PFSK-1 (cell line): Measurements from ENCODE around the gene INPP4A.

ENCODE experiments used
- FOXP2 ChIP-seq: optimal IDR thresholded peaks from 2 replicates; pipeline ENCODE3; 2011; ENCODE audit warnings: borderline replicate concordance, control low read depth, inconsistent platforms; ENCODE audit not compliant: insufficient read depth; ENCODE audit errors: extremely low read length, extremely low read depth
- POLR2AphosphoS5 ChIP-seq: IDR thresholded peaks from 2 replicates; pipeline ENCODE4 v1.6.1; 2012; ENCODE audit warnings: low read depth, mild to moderate bottlenecking, control low read depth, low read length, moderate library complexity
- REST ChIP-seq, 2 experiments: IDR thresholded peaks; 2 replicates each; pipeline versions ENCODE4 v1.6.1 to v1.8.0; 2011 to 2012; ENCODE audit warnings: low read depth in 2 of 2, low read length in 2 of 2, control low read depth in 1 of 2, inconsistent platforms in 1 of 2, mild to moderate bottlenecking in 1 of 2, moderate library complexity in 1 of 2; ENCODE audit not compliant: insufficient read depth in 1 of 2
- SIN3A ChIP-seq: IDR thresholded peaks from 2 replicates; pipeline ENCODE4 v1.6.1; 2012; ENCODE audit warnings: mild to moderate bottlenecking, low read length, moderate library complexity, borderline replicate concordance; ENCODE audit not compliant: insufficient read depth
- TAF1 ChIP-seq: IDR thresholded peaks from 2 replicates; pipeline ENCODE4 v1.6.1; 2012; ENCODE audit warnings: low read length, control low read depth, borderline replicate concordance; ENCODE audit not compliant: insufficient read depth

The INPP4A gene

GRCh38 chr2:98514096-98514639 is 69.5 kb downstream of the INPP4A start:
- no peak for TF ChIP-seq SIN3A
- TF ChIP-seq POLR2AphosphoS5, result no peak
- TF ChIP-seq TAF1, result no peak
- TF ChIP-seq REST (IDR thresholded peaks at IDR 0.05; ENCODE audit: insufficient read depth in 1 of 2, low read depth in 2 of 2, low read length in 2 of 2), result no peak

DNA sequence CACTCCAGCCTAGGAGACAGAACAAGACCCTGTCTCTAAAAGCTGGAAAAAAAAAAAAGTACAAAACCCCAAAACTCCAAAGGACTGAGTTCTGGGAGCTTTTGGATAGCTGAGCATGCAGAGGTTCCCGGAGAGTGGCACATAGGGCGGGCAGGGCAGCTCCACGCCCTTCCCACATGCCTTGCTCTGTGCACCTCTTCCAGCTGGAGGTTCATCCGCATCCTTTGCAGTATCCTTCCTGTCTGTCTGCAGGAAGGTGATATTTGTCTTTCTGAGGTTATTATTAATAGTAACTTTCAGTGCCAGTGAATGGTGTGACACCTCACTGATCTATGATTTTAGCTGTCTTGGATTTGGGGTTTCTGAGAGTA is 70.2 kb downstream of the INPP4A start:
- TF ChIP-seq FOXP2 (no peak), POLR2AphosphoS5 (no peak)

DNA sequence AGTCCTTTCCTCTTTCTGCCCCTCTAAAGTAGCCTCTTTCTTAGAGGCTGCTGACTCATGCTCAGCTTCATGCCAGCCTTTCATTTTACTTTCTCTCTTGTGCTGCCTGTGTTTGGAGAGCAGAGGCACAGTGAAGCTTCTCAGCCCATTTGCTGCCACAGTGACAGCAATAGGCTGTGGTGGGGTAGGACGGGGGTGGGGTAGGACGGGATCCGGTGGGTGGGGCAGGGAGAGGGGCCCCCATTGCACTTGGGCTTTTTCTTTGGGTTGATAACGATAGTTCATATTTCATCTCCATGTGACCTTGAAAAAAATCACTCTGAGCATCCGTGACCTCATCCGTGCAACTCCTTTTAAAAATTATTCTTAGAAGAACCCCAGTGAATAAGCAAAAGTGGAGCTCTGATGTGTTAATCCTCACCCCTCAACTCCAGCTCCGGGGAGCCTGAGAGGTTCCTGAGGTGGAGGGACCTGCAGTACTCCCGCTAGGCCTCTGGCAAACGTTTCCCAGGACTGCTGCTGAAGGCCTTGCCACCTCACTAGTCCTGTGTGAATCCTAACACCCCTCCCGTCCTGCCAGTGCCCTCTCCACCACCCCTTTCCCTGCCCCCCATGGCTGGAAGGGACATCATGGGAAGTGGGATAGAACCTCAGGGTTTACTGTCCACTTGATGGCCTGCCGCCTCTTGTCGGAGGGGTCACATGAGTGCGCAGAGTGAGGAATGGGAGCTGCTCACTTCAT is 70.8 kb downstream of the INPP4A start:
- TF ChIP-seq REST (IDR thresholded peaks at IDR 0.05; ENCODE audit: insufficient read depth in 1 of 2, low read depth in 2 of 2, low read length in 2 of 2) (no peak), POLR2AphosphoS5 (no peak), TAF1 (no peak), SIN3A (no peak), FOXP2 (no peak)

DNA sequence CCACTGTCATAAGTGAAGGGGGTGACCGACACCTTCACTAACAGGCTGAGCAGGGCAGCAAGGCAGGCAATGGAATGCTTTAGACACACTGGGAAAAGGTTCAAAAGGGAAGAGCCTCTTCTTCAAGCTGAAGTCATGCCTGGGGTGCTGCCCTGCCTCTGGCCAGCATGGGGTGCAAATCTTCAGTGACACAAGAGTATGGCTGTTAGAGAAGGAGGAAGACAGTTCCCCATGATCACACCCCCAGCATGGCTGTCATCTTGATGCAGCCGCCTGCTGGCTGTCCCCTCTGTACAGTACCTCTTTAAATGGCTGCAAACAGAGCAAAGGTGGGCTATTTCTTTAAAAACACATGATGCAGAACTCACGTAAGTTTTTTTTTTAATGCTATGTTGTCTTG is 71.9 kb downstream of the INPP4A start:
- TF ChIP-seq POLR2AphosphoS5 (no peak), SIN3A (no peak), TAF1 (no peak)

DNA sequence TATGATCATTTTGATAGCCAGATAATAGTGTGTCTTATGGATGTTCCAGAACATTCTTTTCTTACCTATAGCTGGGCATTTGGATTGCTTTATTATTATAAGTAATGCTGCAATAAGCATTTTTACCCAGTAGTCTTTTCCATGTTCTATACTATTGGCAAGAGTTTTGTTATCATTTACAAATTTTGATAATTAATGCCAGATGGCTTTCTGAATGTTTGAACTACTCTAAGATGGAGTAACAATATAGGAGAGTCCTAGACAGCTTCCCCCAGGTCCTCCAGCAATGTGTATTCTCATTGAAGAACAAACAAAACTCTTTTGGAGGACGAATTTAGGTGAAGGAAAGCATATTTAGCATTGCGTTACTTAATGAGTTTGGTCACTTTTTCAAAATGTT is 73.0 kb downstream of the INPP4A start:
- TF ChIP-seq POLR2AphosphoS5, result no peak
- no peak for TF ChIP-seq REST (IDR thresholded peaks at IDR 0.05; ENCODE audit: insufficient read depth in 1 of 2, low read depth in 2 of 2, low read length in 2 of 2)
- TF ChIP-seq SIN3A, result no peak
- no peak for TF ChIP-seq TAF1
- TF ChIP-seq FOXP2, result no peak

DNA sequence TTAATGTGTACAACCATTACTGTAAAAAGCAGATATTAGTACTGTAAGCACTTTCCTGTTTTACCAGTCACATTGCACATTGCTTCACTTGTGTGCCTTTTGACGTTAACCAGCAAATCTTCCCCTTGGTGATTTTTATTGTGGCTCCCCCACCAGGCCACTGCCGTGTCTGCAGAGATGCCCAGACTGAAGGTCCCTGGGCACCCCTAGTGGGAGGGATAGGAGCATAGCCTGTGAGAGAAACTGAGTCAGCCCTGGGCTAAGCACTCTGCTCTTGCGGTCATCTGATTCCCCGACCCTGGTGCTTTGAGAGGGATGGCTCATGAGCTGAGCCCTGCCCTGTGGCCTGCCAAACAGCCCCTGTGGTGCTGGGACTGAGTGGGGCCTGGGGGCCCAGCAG is 73.4 kb downstream of the INPP4A start:
- TF ChIP-seq POLR2AphosphoS5 (no peak), FOXP2 (no peak), TAF1 (no peak), SIN3A (no peak), REST (IDR thresholded peaks at IDR 0.05; ENCODE audit: insufficient read depth in 1 of 2, low read depth in 2 of 2, low read length in 2 of 2) (no peak)
